K562 (cell line): ENCODE data around the gene GCSH. TPM values are rescaled to one million over a fixed set of nuclear protein-coding genes. Genes with fewer than 3 reads are reported as not detected.

Source experiments
- ARNT ChIP-seq, 2 experiments: fragments of 450-650 bp; IDR thresholded peaks; 2 replicates each; pipeline ENCODE4 v1.6.1; 2016; ENCODE audit warnings: mild to moderate bottlenecking in 1 of 2
- CHD1 ChIP-seq: fragments of 200-600 bp; sonication (generic); IDR thresholded peaks from one replicate; pipeline ENCODE4 v1.6.1; 2012; ENCODE audit warnings: mild to moderate bottlenecking, moderate library complexity, low read length, inconsistent platforms
- CREM ChIP-seq: IDR thresholded peaks from 2 replicates; pipeline ENCODE4 v1.6.1; 2014; ENCODE audit warnings: antibody characterized with exemption, low read depth
- DDX20 ChIP-seq: fragments of 450-650 bp; IDR thresholded peaks from 2 replicates; pipeline ENCODE4 v1.6.1; 2016; ENCODE audit warnings: missing genetic modification characterization, low read depth, mild to moderate bottlenecking, missing compliant biosample characterization, moderate library complexity
- EHMT2 ChIP-seq: fragments of 450-650 bp; IDR thresholded peaks from 2 replicates; pipeline ENCODE4 v1.6.1; 2018; ENCODE audit warnings: antibody characterized with exemption
- ETV1 ChIP-seq: fragments of 450-650 bp; conservative IDR thresholded peaks from 2 replicates; pipeline ENCODE4 v1.6.1; 2016; ENCODE audit warnings: missing genetic modification characterization, control low read depth, low read depth, missing compliant biosample characterization
- ETV5 ChIP-seq: sonication (generic); formaldehyde crosslinking; IDR thresholded peaks from 2 replicates; pipeline ENCODE4 v1.4.0; 2020; ENCODE audit warnings: low read depth, mild to moderate bottlenecking, missing genetic modification reagents
- HMGN3 ChIP-seq: IDR thresholded peaks from 2 replicates; pipeline ENCODE4 v1.6.1; 2011; ENCODE audit warnings: borderline replicate concordance, low read depth, mild to moderate bottlenecking, mixed read lengths, low read length; ENCODE audit not compliant: insufficient read length; ENCODE audit errors: extremely low read depth
- HOXB6 ChIP-seq: fragments of 250-450 bp; sonication (Bioruptor Pico); IDR thresholded peaks from 2 replicates; pipeline ENCODE4 v1.5.1; 2022; ENCODE audit warnings: mild to moderate bottlenecking, borderline replicate concordance
- KLF6 ChIP-seq: fragments of 250-450 bp; sonication (Bioruptor Pico); IDR thresholded peaks from 2 replicates; pipeline ENCODE4 v1.4.0; 2020; ENCODE audit warnings: mild to moderate bottlenecking, moderate library complexity, borderline replicate concordance
- MCM3 ChIP-seq: fragments of 450-650 bp; IDR thresholded peaks from 2 replicates; pipeline ENCODE4 v1.6.1; 2016
- NONO ChIP-seq, 2 experiments: fragments of 200-400 bp in 1 of 2; fragments of 450-650 bp in 1 of 2; formaldehyde crosslinking in 1 of 2; IDR thresholded peaks; 2 replicates each; pipeline ENCODE4 v1.6.1; 2017; ENCODE audit warnings: low read depth in 2 of 2, mild to moderate bottlenecking in 2 of 2, moderate library complexity in 2 of 2, low read length in 1 of 2
- NR4A1 ChIP-seq, 2 experiments: fragments of 250-450 bp in 1 of 2; fragments of 450-650 bp in 1 of 2; sonication (Bioruptor Pico) in 1 of 2; IDR thresholded peaks; 2 replicates each; pipeline versions ENCODE4 v1.4.0 to v1.6.1; 2016 to 2020; ENCODE audit warnings: mild to moderate bottlenecking in 2 of 2, missing compliant biosample characterization in 1 of 2, missing genetic modification characterization in 1 of 2, moderate library complexity in 1 of 2
- NRF1 ChIP-seq, 2 experiments: fragments of 450-650 bp; IDR thresholded peaks in 1 of 2; conservative IDR thresholded peaks in 1 of 2; 2 replicates each; pipeline ENCODE4 v1.6.1; 2014; ENCODE audit warnings: mild to moderate bottlenecking in 2 of 2
- POLR2B ChIP-seq: fragments of 450-650 bp; IDR thresholded peaks from 2 replicates; pipeline ENCODE4 v1.6.1; 2018; ENCODE audit warnings: low read depth; ENCODE audit not compliant: partially characterized antibody
- ZBTB11 ChIP-seq, 3 experiments: fragments of 200-800 bp in 1 of 3; fragments of 250-450 bp in 1 of 3; fragments of 450-650 bp in 1 of 3; sonication (Bioruptor Pico) in 1 of 3; sonication (Bioruptor generic) in 1 of 3; formaldehyde crosslinking in 1 of 3; IDR thresholded peaks; 2 replicates each; pipeline versions ENCODE4 v1.6.1 to v1.8.0; 2016 to 2022; ENCODE audit warnings: mild to moderate bottlenecking in 2 of 3, missing genetic modification characterization in 2 of 3, missing compliant biosample characterization in 1 of 3, moderate library complexity in 1 of 3
- ZNF174 ChIP-seq: fragments of 250-450 bp; sonication (Bioruptor Pico); IDR thresholded peaks from 2 replicates; pipeline ENCODE4 v1.4.0; 2020; ENCODE audit warnings: mild to moderate bottlenecking
- ZNF277 ChIP-seq: fragments of 250-450 bp; sonication (Bioruptor Pico); IDR thresholded peaks from 2 replicates; pipeline ENCODE4 v1.8.0; 2022; ENCODE audit warnings: inconsistent platforms, mild to moderate bottlenecking, moderate library complexity, borderline replicate concordance
- ZNF589 ChIP-seq: fragments of 200-800 bp; sonication (Bioruptor generic); IDR thresholded peaks from 2 replicates; pipeline ENCODE4 v1.6.1; 2016; ENCODE audit warnings: low read depth, missing genetic modification characterization, missing compliant biosample characterization
- polyA plus RNA-seq, 8 experiments: library from polyadenylated mRNA; depleted of rRNA in 4 of 8; stranded (reverse) in 5 of 8; unstranded in 3 of 8; fragments of >200 nt; fragmentation: Nextera tagmentation in 2 of 8; fragmentation: Illumina TruSeq in 1 of 8; extraction: Ambion mirVana in 2 of 8; extraction: Trizol in 1 of 8; gene quantifications; 2 replicates each; pipeline versions ENCODE4 v1.2.1 to v1.2.3, GENCODE V29; 2011 to 2014; ENCODE audit warnings: inconsistent platforms in 1 of 8, missing spikeins in 1 of 8
- total RNA-seq, 7 experiments: library from RNA; depleted of rRNA in 6 of 7; stranded (reverse); fragments of >200 nt in 6 of 7; fragmentation: Illumina TruSeq in 2 of 7; extraction: Trizol in 2 of 7; gene quantifications; 2 replicates each; pipeline versions ENCODE4 v1.2.1 to v1.2.3, GENCODE V29; 2011 to 2021; ENCODE audit warnings: low replicate concordance in 1 of 7
- TF ChIP-seq, protein P1 (sequence below): fragments of 250-450 bp; sonication (Bioruptor Pico); IDR thresholded peaks from 2 replicates; pipeline ENCODE4 v1.4.0; 2020; ENCODE audit warnings: borderline replicate concordance

Gene GCSH
- total and polyA plus RNA-seq, 9 of the 15 experiments (the other 6 are each of a cell fraction or from before 2014, with no cell fraction given): 35.0 to 121 (median 89.0) TPM

DNA sequence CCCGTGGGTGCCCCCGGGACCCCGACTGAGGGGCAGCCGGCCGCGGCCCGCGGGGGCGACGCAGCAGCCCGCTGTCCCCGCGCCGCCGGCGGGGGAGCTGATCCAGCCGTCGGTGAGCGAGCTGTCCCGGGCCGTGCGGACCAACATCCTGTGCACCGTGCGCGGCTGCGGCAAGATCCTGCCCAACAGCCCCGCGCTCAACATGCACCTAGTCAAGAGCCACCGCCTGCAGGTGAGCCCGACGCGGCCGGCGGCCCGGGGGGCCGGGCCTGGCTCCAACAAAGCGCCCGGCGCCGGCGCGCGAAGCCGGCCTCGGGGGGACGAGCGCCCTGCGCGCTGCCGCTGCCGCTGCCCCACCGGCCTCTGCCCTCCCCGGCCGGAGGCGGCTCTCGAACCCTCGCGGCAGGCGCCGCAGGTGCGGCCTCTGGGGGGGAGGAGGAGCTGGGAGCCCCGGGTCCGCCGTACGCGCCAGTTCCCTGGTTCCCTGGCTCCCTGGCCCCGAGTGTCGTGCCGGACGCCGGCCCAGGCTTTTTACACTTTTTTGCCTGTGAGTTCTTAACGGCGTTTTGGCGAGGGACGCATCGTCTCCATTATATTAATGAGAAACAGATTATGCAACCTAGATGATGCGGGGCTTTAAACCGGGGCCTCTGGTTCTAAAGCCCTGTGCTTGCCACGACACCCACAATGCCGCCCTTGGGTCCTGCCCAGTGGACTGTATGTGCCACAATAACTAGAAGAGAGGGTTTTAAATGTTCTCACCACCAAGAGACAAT, 60.0 kb downstream of the GCSH start (continued):
- TF ChIP-seq ZBTB11 (CRISPR knock-in tag; IDR thresholded peaks at IDR 0.05): peak in 2 of 3 experiments; percentile 41 to 53; a peak in 2 of 6 replicates
- TF ChIP-seq HOXB6 (CRISPR knock-in tag): no peak
- no peak for TF ChIP-seq ZNF277 (CRISPR knock-in tag)
- no peak for TF ChIP-seq KLF6 (CRISPR knock-in tag)
- peak in 1 of 2 experiments; percentile 27; a peak in 2 of 4 replicates for TF ChIP-seq NRF1 (conservative IDR thresholded peaks at IDR 0.05 in 1 of 2, IDR thresholded peaks at IDR 0.05 in 1 of 2)
- no peak for TF ChIP-seq EHMT2
- TF ChIP-seq CHD1: peak; percentile 72
- no peak for TF ChIP-seq CREM
- no peak for TF ChIP-seq ETV1 (tag)
- TF ChIP-seq NONO (IDR thresholded peaks at IDR 0.05; ENCODE audit: low read depth in 2 of 2, low read length in 1 of 2): peak in 1 of 2 experiments; percentile 65; a peak in 2 of 4 replicates
- TF ChIP-seq ZNF174: no peak
- TF ChIP-seq ZNF589: peak; percentile 50; the same call in 1 of the 2 replicates
- TF ChIP-seq POLR2B: no peak
- no peak for TF ChIP-seq MCM3
- peak; percentile 52; the same call in 1 of the 2 replicates for TF ChIP-seq ETV5
- TF ChIP-seq, protein P1, sequence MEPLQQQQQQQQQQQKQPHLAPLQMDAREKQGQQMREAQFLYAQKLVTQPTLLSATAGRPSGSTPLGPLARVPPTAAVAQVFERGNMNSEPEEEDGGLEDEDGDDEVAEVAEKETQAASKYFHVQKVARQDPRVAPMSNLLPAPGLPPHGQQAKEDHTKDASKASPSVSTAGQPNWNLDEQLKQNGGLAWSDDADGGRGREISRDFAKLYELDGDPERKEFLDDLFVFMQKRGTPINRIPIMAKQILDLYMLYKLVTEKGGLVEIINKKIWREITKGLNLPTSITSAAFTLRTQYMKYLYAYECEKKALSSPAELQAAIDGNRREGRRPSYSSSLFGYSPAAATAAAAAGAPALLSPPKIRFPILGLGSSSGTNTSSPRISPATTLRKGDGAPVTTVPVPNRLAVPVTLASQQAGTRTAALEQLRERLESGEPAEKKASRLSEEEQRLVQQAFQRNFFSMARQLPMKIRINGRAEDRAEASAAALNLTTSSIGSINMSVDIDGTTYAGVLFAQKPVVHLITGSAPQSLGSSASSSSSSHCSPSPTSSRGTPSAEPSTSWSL (CRISPR knock-in tag): no peak
- peak; percentile 61 for TF ChIP-seq HMGN3
- TF ChIP-seq NR4A1 (CRISPR knock-in tag; IDR thresholded peaks at IDR 0.05): no peak
- TF ChIP-seq NR4A1 (tag; IDR thresholded peaks at IDR 0.05): no peak
- no peak for TF ChIP-seq ARNT (IDR thresholded peaks at IDR 0.05)
- no peak for TF ChIP-seq DDX20
